Measurements from ENCODE around the gene A3GALT2. TPM values are rescaled to one million over a fixed set of nuclear protein-coding genes. Genes with fewer than 3 reads are reported as not detected.

A3GALT2 gene
- total RNA-seq, 1 experiment from 2014 or later, result not detected

- no peak overlapping the region for H3K23ac ChIP-seq (ENCODE audit: insufficient read length, low read depth, low read length)
- no peak overlapping the region for H2AFZ ChIP-seq (ENCODE audit: low read length)
- H3K18ac ChIP-seq (ENCODE audit: insufficient read length, low read depth, low read length), result no peak overlapping the region
- Mint-ChIP-seq H3K27me3 (ENCODE audit: low read depth) (peaks cover 21% of the 10 kb centered on the region), H3K4me1 (peaks cover 5 to 13% of the 10 kb centered on the region in 2 experiments; a peak in 3 of 4 replicates), H3K27ac (no peak overlapping the region), H3K4me3 (no peak overlapping the region), H3K9me3 (no peaks in the 10 kb centered on the region), H3K36me3 (ENCODE audit: insufficient read depth in 1 of 3, low read depth in 3 of 3) (no peaks in the 10 kb centered on the region; a peak in 1 of 7 replicates)
- H3K9ac ChIP-seq (ENCODE audit: extremely low read depth, insufficient read length, low read length), result no peak overlapping the region
- no peak overlapping the region for H4K91ac ChIP-seq (ENCODE audit: insufficient read length, low read depth, low read length)
- WGBS (ENCODE audit: extremely low coverage, insufficient read length, low lambda C conversion rate), result no CpG with 5 or more reads among the region's 9 CpGs
- no peaks in the 10 kb centered on the region for H3K79me1 ChIP-seq (ENCODE audit: insufficient read depth, low read depth, low read length, poor library complexity, severe bottlenecking)
- no peak overlapping the region for H4K8ac ChIP-seq (replicated peaks; ENCODE audit: insufficient read length, low read depth, low read length)
- H3K9me3 ChIP-seq (ENCODE audit: control insufficient read depth, low read depth, low read length), result no peaks in the 10 kb centered on the region
- H2BK120ac ChIP-seq (ENCODE audit: low read depth, low read length, poor library complexity, severe bottlenecking), result no peak overlapping the region
- H3K23me2 ChIP-seq (ENCODE audit: insufficient read length, low read depth, low read length, poor library complexity, severe bottlenecking), result no peaks in the 10 kb centered on the region
- no peak overlapping the region for H2BK5ac ChIP-seq (ENCODE audit: insufficient read length, low read length)
- no peak overlapping the region for H2BK15ac ChIP-seq (ENCODE audit: low read depth, low read length)
- H3K4me2 ChIP-seq (ENCODE audit: insufficient read depth, insufficient read length, low read length), result no peak overlapping the region
- H3K27ac ChIP-seq (ENCODE audit: insufficient read length, low read depth, low read length), result no peak overlapping the region
- no peak for TF ChIP-seq CTCF (conservative IDR thresholded peaks at IDR 0.05)
- no peak overlapping the region for H2BK20ac ChIP-seq (ENCODE audit: low read depth, low read length, poor library complexity, severe bottlenecking)
- H2AK5ac ChIP-seq (ENCODE audit: insufficient read length, low read length), result no peak overlapping the region
- H3K79me2 ChIP-seq (ENCODE audit: insufficient read depth, low read length), result no peaks in the 10 kb centered on the region
- no peak overlapping the region for H2BK12ac ChIP-seq (ENCODE audit: insufficient read length, low read depth, low read length)
- H3K14ac ChIP-seq (ENCODE audit: insufficient read depth, low read length), result no peak overlapping the region
- no peak overlapping the region for H4K5ac ChIP-seq (ENCODE audit: insufficient read length, low read depth, low read length)
- no peak overlapping the region for H3T11ph ChIP-seq (ENCODE audit: low read length)
- no peaks in the 10 kb centered on the region for H3K27me3 ChIP-seq (ENCODE audit: insufficient read depth, low read length)
- no peak overlapping the region for H3K56ac ChIP-seq (ENCODE audit: insufficient read length, low read depth, low read length)
- no peak overlapping the region for H3K4ac ChIP-seq (ENCODE audit: low read depth, low read length)
- H4K20me1 ChIP-seq (ENCODE audit: control insufficient read depth, insufficient read depth, insufficient read length), result no peaks in the 10 kb centered on the region
- DNase-seq, result no peak
- H3K4me1 ChIP-seq (ENCODE audit: insufficient read depth, low read length), result no peaks in the 10 kb centered on the region
Observed at GRCh38 chr1:33319186-33319948, 1.5 kb downstream of the A3GALT2 start.

Measured in H9 (cell line).